Activated naive CD8-positive, alpha-beta T cell (primary cell): ENCODE data around the gene KLHDC4.
"Not testable (repeated sequence)": the region's sequence is repeated elsewhere in the genome, so short reads cannot be mapped to it uniquely, and the experiment has no call there.

Source experiments
- H3K27ac Mint-ChIP-seq: one replicate; pipeline ENCODE4 v1.8.0; 2021; ENCODE audit warnings: mixed read lengths
- H3K27me3 Mint-ChIP-seq: one replicate; pipeline ENCODE4 v1.8.0; 2021; ENCODE audit warnings: mixed read lengths
- H3K36me3 Mint-ChIP-seq: one replicate; pipeline ENCODE4 v1.8.0; 2021; ENCODE audit warnings: mixed read lengths
- H3K4me1 Mint-ChIP-seq: one replicate; pipeline ENCODE4 v1.8.0; 2021; ENCODE audit warnings: low read depth, mixed read lengths
- H3K4me3 Mint-ChIP-seq: one replicate; pipeline ENCODE4 v1.8.0; 2021; ENCODE audit warnings: mild to moderate bottlenecking, mixed read lengths
- H3K9me3 Mint-ChIP-seq: one replicate; pipeline ENCODE4 v1.8.0; 2021; ENCODE audit warnings: low read depth, mixed read lengths

KLHDC4 gene

DNA sequence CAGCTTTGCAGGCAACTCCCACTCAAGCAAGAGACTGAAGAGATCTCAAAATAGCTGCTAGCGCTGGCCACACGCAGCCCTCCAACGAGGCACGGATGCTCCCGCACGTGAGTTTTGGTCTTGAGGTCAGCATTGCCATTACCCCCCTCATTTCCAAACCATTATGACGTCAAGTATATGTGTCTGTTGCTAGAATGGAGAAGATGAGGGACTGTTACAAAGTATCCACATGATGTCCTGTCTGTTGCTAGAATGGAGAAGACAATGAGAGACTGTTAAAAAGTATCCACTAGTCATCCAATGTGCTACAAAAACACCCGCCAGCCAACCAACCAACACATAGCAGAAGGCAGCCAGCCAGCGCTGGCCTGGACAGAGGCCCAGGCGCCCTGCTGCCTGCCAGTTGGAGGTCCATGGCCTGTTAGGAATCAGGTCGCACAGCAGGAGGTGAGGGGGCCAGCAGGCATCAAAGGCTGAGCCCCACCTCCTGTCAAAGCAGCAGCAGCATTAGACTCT is 24.8 kb downstream of the KLHDC4 start:
- peaks cover 6% of the 10 kb centered on the region for H3K36me3 Mint-ChIP-seq

DNA sequence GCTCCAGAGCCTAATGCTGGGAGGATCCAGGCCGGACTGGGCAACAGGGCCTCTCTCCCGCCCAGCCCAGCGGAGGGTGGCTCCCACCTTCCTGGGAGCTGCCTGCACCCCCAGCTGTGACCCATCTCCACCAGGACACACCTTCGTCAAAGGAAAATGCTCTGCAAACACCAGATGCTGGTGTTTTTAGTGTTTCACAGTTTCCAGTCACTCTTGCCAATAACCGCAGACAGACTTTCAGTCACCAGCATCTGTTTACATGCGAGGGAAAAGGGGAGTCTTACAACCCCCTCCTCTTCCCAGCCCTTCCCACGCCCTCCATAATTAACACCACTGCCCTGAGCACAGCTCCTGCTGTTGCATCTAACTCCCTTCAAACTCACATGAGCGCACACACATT is 25.3 kb downstream of the KLHDC4 start:
- H3K4me1 Mint-ChIP-seq = peaks cover 8% of the 10 kb centered on the region
- H3K9me3 Mint-ChIP-seq = no peaks in the 10 kb centered on the region
- H3K27me3 Mint-ChIP-seq = no peaks in the 10 kb centered on the region
- no peak overlapping the region for H3K4me3 Mint-ChIP-seq
- no peak overlapping the region for H3K27ac Mint-ChIP-seq
- H3K36me3 Mint-ChIP-seq = peaks cover 6% of the 10 kb centered on the region

More for the DNA sequence above, 24.8 kb downstream of the KLHDC4 start:
- Mint-ChIP-seq H3K27ac (no peak overlapping the region), H3K9me3 (no peaks in the 10 kb centered on the region), H3K27me3 (no peaks in the 10 kb centered on the region), H3K4me3 (no peak overlapping the region), H3K4me1 (peaks cover 8% of the 10 kb centered on the region)

DNA sequence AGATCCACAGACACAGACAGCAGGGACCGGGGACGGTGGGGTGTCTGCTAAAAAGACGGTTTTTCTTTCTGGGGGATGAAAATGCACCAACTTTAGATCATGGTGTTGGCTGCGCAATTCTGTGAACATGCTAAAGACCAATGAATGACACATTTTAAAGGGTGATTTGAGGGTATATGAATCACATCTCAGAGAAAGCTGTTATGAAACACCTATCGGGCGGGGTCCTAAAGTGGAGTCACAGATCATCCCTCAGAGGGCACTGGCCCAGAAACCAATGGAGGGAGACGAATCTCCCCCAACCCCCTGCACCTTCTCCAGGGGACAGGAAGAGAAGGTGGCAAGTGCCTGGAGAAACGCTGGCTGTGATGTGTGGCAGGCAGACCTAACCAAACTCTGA is 26.0 kb downstream of the KLHDC4 start:
- H3K27me3 Mint-ChIP-seq = no peaks in the 10 kb centered on the region
- H3K36me3 Mint-ChIP-seq = peaks cover 6% of the 10 kb centered on the region
- H3K4me1 Mint-ChIP-seq = peaks cover 8% of the 10 kb centered on the region
- H3K9me3 Mint-ChIP-seq = no peaks in the 10 kb centered on the region
- H3K4me3 Mint-ChIP-seq = no peak overlapping the region
- H3K27ac Mint-ChIP-seq = no peak overlapping the region

DNA sequence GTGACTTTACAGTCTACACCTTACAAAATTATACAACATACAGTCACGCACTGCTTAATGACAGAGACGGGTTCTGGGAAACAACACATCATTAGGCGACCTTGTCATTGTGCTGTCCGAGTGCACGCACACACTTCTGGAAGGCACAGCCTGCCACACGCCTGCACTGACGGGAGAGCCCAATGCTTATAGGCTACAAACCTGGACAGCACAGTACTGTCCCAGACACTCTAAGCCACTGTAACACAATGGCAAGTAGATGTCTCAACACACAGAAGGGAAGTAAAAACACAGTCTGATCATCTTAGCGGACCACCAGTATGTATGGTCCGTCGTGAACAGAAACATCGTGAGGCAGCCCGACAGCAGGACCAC is 29.8 kb downstream of the KLHDC4 start:
- Mint-ChIP-seq H3K4me3 (no peak overlapping the region), H3K36me3 (no peaks in the 10 kb centered on the region), H3K9me3 (no peaks in the 10 kb centered on the region), H3K4me1 (peaks cover 10% of the 10 kb centered on the region), H3K27ac (no peak overlapping the region), H3K27me3 (no peaks in the 10 kb centered on the region)

DNA sequence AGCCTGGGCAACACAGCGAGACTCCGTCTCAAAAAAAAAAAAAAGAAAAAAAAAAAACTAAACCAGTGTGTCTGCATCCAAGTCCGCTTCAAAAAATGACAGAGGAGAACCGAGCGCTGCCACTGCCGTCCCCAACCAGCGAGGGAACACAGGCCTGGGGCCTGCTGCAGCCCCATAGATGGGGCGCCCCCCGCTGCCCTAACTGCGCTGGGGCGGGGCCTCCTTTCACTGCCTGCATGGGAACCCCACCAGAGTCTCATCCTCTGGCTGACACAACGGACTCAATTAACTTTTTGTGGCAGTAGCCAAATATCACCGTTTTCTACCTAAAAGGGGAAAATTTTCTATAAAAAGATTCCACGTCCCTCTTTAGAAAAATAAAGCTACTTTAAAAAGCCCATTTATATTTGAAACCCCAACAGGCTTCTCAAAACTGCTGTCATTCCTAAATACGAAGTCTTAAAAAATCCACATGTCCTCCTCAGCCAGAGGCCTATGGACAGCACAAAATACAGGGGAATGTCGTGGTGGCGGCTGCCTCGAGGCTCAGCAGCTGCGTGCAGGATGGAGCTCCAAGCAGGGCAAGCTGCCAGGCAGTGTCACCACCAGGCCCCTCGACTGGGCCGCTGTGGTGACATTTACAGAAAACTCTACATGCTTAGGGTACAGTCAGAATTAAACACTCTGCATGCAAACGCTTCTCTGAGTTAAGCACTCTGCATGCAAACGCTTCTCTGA is 30.3 kb downstream of the KLHDC4 start:
- no peaks in the 10 kb centered on the region for H3K9me3 Mint-ChIP-seq
- H3K36me3 Mint-ChIP-seq = no peaks in the 10 kb centered on the region
- H3K27me3 Mint-ChIP-seq = no peaks in the 10 kb centered on the region
- H3K27ac Mint-ChIP-seq = no peak overlapping the region
- no peak overlapping the region for H3K4me3 Mint-ChIP-seq
- peaks cover 6% of the 10 kb centered on the region for H3K4me1 Mint-ChIP-seq

DNA sequence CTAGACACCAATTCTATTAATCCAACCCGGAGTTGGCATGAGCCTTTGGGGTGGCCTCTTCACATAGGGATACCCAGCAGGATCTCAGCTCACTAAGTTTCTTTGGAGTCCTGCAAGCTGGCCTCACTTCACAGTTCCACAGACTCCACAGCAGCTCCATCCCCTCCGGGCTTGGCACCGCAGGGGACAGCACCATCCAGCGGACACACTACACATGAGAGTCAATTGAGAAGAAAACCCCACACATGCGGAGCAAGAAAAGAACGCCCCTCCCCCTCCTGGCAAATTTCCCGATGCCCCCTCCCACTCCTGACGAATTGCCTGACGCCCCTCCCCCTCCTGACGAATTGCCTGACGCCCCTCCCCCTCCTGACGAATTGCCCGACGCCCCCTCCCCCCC is 31.1 kb downstream of the KLHDC4 start:
- Mint-ChIP-seq H3K4me3 (no peak overlapping the region), H3K27ac (no peak overlapping the region), H3K9me3 (no peaks in the 10 kb centered on the region), H3K27me3 (no peaks in the 10 kb centered on the region), H3K36me3 (no peaks in the 10 kb centered on the region), H3K4me1 (peaks cover 6% of the 10 kb centered on the region)

DNA sequence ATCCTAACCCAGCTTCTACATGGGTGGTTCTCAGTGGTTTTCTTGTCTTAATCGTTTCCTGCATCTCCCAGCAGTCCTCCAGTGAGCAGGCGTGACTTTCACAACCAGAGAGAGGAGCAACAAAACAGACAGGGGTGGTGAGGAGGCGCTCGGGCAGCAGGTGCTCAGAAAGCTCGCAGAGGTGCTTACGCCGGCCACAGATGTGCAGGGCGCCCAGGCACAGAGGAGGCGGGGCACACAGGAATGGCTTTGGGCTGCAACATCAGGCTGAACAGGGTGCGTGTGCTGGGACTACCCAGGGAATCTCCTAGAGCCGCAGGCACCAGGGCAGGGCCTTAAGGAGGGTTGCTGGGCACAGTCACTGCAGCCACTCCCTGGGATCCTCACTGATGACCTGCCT is 32.6 kb downstream of the KLHDC4 start:
- no peak overlapping the region for H3K27ac Mint-ChIP-seq
- H3K36me3 Mint-ChIP-seq = no peaks in the 10 kb centered on the region
- H3K9me3 Mint-ChIP-seq = no peaks in the 10 kb centered on the region
- H3K4me1 Mint-ChIP-seq = peaks cover 6% of the 10 kb centered on the region
- no peak overlapping the region for H3K4me3 Mint-ChIP-seq
- no peaks in the 10 kb centered on the region for H3K27me3 Mint-ChIP-seq

DNA sequence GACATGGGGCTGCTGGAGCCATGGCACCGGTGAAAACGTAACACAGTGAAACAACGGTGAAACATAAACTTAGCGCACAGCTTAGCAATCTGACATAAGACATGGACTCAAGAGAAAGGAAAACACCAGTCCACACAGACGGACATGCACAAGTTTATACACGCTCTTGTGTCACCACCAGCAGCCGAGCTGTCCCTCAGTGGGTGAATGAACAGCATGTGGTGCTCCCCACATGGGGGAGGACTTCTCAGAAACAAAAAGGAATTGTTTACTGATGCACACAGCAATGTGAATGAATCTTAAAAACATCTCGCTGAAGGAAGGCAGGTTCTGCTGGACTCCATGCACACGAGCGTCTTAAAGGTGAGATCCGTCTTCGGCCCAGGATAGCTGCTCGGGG is 34.2 kb downstream of the KLHDC4 start:
- Mint-ChIP-seq H3K4me3 (no peak overlapping the region), H3K27ac (no peak overlapping the region), H3K27me3 (no peaks in the 10 kb centered on the region), H3K9me3 (no peaks in the 10 kb centered on the region), H3K4me1 (peaks cover 6% of the 10 kb centered on the region), H3K36me3 (no peaks in the 10 kb centered on the region)

DNA sequence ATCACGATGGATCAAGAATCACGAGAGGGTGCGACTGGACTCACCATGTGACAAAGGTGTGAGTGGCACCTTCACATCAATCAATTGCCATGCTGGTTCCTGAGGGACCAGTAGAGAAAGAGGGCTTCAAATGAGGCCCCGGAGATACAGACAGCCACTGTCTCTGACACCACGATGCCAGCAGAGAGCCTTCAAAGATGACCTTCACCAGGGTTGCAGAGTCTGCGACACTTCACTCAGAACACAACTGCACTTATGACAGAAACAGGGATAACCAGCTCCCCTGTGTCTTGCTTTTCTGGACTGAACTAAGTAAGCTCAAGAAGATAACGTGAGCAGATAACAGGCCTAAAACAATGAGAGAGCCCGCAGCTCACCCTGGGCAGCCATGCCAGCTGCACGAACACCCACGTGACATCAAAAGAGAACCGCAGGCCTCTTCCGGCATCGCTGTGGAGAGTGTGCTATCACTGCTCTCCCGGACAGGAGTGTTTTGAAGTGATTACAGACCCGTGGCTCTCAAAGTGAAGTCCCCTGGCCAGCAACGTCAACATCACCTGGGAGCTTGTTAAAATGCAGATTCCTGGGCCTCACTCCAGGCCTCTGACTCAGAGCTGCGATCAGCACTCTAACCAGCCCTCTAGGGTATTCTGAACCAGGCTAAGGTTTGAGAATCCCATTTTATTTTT is 36.4 kb downstream of the KLHDC4 start:
- no peak overlapping the region for H3K4me3 Mint-ChIP-seq
- no peaks in the 10 kb centered on the region for H3K27me3 Mint-ChIP-seq
- peaks cover 2% of the 10 kb centered on the region for H3K36me3 Mint-ChIP-seq
- no peaks in the 10 kb centered on the region for H3K9me3 Mint-ChIP-seq
- no peak overlapping the region for H3K27ac Mint-ChIP-seq
- peaks cover 5% of the 10 kb centered on the region for H3K4me1 Mint-ChIP-seq

DNA sequence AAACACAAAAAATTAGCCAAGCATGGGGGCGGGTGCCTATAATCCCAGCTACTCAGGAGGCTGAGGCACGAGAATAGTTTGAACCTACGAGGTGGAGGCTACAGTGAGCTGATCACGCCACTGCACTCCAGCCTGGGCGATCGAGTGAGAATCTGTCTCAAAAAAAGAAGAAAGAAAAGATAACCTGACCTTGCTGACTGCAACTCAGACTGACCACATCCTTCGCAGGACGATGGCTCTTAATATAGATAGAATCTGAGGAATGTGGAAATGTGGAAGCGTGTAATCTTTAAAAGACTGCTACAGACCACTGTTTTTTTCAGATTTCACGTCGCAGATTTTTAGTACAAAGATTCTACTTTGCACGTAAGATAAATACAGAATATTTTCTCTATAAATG is 37.8 kb downstream of the KLHDC4 start:
- H3K36me3 Mint-ChIP-seq = peaks cover 4% of the 10 kb centered on the region
- no peaks in the 10 kb centered on the region for H3K27me3 Mint-ChIP-seq
- H3K4me1 Mint-ChIP-seq = peaks cover 5% of the 10 kb centered on the region
- no peak overlapping the region for H3K27ac Mint-ChIP-seq
- H3K4me3 Mint-ChIP-seq = no peak overlapping the region
- no peaks in the 10 kb centered on the region for H3K9me3 Mint-ChIP-seq

DNA sequence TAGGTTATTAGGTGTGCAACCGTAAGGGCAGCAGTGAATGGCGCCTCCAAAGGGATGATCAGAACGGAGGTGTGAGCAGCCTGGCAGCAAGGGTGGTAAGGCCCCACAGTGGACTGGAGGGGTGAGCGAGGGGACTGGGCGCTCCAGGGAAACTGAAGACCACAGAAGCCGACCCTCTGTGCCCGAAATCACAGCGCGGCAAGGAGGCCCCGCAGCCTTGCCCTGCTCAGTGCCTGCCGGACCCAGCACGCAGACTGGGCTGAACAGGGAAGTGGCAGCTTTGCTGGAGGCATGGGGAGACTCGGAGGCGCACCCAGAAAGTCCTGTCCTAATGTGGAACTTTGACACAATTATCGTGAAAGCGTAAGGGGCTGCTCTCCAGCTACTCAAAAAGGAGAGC is 38.4 kb downstream of the KLHDC4 start:
- no peak overlapping the region for H3K27ac Mint-ChIP-seq
- H3K27me3 Mint-ChIP-seq = no peaks in the 10 kb centered on the region
- H3K36me3 Mint-ChIP-seq = peaks cover 4% of the 10 kb centered on the region
- H3K4me1 Mint-ChIP-seq = peaks cover 5% of the 10 kb centered on the region
- no peak overlapping the region for H3K4me3 Mint-ChIP-seq
- H3K9me3 Mint-ChIP-seq = no peaks in the 10 kb centered on the region

DNA sequence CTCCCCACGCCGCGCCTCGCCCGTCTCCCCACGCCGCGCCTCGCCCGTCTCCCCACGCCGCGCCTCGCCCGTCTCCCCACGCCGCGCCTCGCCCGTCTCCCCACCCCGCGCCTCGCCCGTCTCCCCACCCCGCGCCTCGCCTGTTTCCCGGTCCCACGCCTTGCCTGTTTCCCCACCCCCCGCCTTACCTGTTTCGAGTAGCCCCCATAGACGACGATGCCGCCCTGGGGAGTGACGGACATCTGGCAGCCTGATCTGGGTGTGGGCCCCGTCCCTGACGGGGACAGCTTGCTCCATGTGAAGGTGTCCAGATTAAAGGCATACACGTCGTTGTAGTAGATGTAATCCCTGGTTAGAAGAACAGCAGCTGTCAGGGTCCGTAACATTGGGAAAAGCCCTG is 39.2 kb downstream of the KLHDC4 start:
- not testable (repeated sequence) for H3K4me3 Mint-ChIP-seq, H3K9me3 Mint-ChIP-seq, H3K4me1 Mint-ChIP-seq, H3K27ac Mint-ChIP-seq, H3K27me3 Mint-ChIP-seq, H3K36me3 Mint-ChIP-seq

DNA sequence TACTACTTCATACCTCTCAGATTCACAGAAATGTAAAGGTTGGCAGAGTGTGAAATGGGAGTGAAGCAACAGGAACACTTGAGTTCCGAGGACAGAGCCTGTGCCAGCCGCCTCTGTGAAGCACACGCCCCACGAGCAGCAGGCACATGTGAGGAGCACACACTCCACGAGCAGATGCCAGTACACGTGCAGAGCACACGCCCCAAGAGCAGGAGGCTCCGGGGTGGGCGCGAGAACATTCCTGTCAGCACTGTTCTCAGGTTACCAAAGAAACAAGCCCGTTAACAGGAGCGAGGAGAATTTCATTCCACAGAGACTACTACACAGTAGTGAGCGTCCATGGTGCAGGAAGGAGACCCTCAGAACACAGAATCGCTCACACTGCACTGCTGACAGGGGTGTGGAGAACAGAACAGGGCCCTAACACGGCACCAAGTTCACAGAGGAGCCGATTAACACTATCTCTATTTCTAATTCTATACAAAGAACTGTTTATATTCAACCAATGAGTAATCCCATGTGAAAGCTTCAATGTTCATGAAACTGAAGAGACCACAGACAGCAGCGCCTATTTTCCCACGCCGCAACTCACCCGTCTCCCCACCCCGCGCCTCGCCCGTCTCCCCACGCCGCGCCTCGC is 40.1 kb downstream of the KLHDC4 start:
- no peak overlapping the region for H3K4me3 Mint-ChIP-seq
- peaks cover 4% of the 10 kb centered on the region for H3K36me3 Mint-ChIP-seq
- peaks cover 5% of the 10 kb centered on the region for H3K4me1 Mint-ChIP-seq

DNA sequence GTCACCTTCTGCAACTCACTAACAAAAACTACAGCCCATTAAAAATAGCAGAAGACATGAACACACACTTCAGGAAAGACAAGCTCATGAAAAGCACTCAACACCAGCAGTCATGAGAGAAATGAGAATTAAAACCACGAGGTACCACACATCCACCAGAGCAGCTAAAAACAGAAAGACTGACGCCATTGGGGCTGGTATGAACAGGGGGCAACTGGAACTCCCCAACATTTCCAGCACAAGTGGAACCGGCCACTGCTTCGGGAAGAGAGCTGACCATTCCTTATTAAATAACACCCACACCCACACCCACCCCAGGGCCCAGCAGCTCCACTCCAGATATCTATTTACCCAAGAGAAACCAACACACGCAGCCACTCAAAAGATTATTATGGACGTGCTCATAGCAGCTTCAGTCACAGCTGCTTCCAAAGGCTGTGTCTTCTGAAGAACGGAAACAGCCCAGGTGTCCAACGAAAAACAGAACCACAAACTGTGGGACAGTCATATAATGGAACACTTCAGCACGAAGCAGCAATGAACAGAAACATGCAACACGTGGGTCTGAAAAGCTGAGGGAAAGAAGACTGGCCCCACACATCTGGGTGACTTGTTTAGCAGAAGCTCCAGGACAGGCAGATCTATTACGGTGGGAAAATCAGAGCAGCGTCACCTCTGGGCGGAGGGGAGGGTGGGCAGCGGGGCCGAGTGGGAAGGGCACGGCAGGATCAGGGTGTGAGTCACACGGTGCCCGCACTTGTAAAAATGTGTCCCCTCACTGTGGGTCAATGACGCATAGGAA is 41.1 kb downstream of the KLHDC4 start:
- Mint-ChIP-seq H3K36me3 (peaks cover 4% of the 10 kb centered on the region), H3K27ac (no peak overlapping the region), H3K9me3 (no peaks in the 10 kb centered on the region), H3K4me1 (peaks cover 5% of the 10 kb centered on the region), H3K4me3 (no peak overlapping the region), H3K27me3 (no peaks in the 10 kb centered on the region)

More for the DNA sequence above, 40.1 kb downstream of the KLHDC4 start:
- no peaks in the 10 kb centered on the region for H3K9me3 Mint-ChIP-seq
- H3K27ac Mint-ChIP-seq = no peak overlapping the region
- no peaks in the 10 kb centered on the region for H3K27me3 Mint-ChIP-seq

DNA sequence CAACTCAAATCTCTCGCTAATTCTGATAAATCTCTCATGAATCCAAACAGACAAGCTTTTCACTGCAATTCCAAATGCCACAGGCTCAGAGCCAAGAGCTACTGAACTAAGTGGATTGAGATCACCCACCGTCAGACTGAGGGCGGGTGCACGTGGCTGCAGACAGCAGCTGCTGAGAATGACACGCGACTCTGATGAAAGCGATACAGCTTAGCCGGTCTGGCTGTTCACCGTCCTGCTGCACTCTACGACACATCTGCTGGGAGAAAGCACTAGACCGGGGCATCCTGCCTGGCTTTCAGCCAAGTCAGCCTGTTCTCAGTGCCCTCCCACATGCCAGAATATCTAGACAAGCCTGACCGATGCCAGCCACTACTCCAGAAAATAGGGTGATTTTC is 42.6 kb downstream of the KLHDC4 start:
- Mint-ChIP-seq H3K27me3 (no peaks in the 10 kb centered on the region), H3K4me3 (no peak overlapping the region), H3K36me3 (peaks cover 7% of the 10 kb centered on the region), H3K9me3 (no peaks in the 10 kb centered on the region), H3K27ac (no peak overlapping the region), H3K4me1 (peaks cover 5% of the 10 kb centered on the region)
